OCI-LY1 (cell line): Measurements from ENCODE around the gene GIT2.

Experiments used
- CTCF ChIP-seq: fragments of 200-600 bp; sonication (generic), shearing (Covaris generic); IDR thresholded peaks from 2 replicates; pipeline ENCODE4 v1.5.1; 2017; ENCODE audit warnings: mild to moderate bottlenecking, antibody characterized with exemption, low read length, moderate library complexity, mixed read lengths
- EZH2 ChIP-seq: fragments of 200-600 bp; sonication (generic), shearing (Covaris generic); IDR thresholded peaks from 2 replicates; pipeline ENCODE4 v1.8.0; 2017; ENCODE audit warnings: borderline replicate concordance, mixed run types, mild to moderate bottlenecking, antibody characterized with exemption, low read length, moderate library complexity, mixed read lengths

DNA sequence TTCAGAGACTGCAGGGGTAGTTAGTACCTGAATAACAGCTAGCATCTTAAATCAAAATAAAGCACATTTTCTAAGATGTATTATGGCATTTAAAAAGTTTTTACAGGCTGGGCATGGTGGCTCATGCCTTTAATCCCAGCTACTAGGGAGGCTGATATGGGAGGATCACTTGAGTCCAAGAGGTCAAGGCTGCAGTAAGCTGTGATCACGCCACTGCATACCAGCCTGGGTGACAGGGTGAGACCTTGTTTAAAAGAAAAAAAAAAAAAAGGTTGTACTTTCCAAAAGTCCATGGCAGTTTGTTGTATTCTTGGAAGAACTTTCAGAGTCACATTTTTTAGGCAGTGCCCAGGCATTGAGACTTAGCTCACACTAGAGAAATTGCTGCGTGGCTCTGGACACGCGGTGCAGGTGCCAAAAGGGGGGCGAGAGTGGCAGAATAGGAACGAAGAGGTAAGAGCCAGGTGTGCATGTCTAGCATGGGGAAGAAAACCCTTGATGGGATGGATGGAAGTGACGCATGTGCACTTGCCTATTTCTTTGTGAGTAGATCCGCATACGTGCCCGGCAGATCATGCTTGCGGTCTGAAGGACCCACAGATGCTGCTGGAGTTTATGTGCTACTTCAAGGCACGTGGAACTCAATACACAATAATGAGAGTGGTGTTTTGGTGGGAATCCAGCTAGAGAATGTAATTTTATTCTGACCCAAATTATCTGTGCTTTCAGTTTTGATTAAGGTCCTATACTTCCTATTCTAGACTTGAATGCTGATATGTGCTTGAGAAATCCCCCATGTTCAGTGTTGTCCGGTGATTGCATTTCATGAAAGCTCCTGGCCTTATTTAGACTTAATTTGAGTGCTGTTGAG is 14.9 kb upstream of the GIT2 start:
- TF ChIP-seq CTCF, result no peak
- no peak for TF ChIP-seq EZH2
